GM19240 (cell line): ENCODE data around the gene DENND5A.
"Not testable (repeated sequence)": the region's sequence is repeated elsewhere in the genome, so short reads cannot be mapped to it uniquely, and the experiment has no call there.

ENCODE experiments used
- DNase-seq: peaks from one replicate; pipeline ENCODE4 v3.0.0; 2011; ENCODE audit warnings: low spot score; ENCODE audit not compliant: insufficient read length

DENND5A gene

GRCh38 chr11:9177438-9178091, 87.6 kb downstream of the DENND5A start:
- no peak for DNase-seq

DNA sequence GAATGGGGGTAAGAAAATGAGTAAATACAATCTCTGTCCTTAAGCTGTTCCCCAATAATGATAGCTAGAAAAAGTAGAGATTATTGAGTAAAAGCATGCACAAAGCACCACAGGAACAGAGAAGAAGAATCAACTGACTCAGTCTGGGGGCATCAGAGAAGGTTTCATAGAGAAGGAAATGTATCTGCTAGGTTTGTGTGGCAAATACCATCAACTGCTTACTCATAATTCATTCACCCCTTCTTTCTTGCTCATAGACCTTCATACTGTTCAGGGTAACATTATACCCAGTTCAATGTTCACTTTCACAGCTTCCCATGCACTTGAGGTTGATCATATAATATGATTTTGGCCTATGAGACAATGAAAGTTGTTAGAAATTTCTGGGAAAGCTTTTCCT, 88.6 kb downstream of the DENND5A start:
- DNase-seq: no peak

GRCh38 chr11:9176136-9176535, 89.0 kb downstream of the DENND5A start:
- no peak for DNase-seq

GRCh38 chr11:9172389-9172788, 92.8 kb downstream of the DENND5A start:
- no peak for DNase-seq

DNA sequence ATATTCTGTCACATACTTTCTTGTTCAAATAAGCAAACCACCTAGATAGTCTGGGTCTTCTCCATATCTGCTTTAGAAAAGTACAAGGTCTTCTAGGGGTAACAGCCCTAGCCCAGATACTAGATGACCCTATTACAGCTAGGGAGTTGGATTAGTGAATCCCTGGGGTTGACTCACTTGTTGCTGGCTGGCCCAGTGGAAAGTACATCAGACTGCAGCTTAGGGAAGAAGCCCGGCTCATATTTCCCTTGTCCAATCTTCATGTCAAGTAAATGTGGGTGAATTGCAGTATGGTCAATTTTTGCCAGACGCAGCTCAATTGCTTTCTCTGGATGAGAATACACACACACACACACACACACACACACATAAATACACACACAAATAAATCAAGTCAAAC, 94.7 kb downstream of the DENND5A start:
- DNase-seq: no peak

DNA sequence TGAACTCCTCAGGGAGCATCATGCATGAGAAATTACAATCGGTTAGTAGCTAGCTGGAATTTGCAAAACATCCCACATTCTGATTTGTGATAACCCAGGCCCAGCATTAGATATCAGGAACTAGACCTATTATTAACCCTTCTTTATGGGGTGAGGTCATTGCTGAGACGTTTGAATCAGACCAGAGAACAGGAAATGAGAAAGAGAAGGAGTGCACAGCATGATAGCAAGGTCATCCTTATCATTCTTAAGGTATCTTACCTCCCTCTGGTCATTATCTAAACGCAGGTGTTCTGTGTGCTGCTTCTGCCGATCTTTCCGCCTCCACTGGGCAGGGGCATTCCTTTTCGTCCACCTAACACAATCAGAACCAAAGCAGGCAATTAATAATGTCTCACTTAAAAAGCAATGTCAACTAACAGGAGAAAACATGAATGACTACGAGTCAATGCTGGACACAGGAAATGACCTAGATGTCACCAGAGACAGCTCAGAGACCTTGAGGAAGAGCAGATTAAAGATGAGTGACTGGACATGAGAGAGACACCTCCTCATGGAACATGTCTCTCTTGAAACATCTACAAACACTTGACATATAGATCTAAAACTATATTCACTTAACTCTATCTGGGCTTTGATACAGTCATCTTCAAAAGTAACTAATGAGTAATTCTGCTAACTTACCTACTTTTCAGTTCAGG, 95.4 kb downstream of the DENND5A start:
- no peak for DNase-seq

GRCh38 chr11:9161991-9162390, 103.2 kb downstream of the DENND5A start:
- not testable (repeated sequence) for DNase-seq

DNA sequence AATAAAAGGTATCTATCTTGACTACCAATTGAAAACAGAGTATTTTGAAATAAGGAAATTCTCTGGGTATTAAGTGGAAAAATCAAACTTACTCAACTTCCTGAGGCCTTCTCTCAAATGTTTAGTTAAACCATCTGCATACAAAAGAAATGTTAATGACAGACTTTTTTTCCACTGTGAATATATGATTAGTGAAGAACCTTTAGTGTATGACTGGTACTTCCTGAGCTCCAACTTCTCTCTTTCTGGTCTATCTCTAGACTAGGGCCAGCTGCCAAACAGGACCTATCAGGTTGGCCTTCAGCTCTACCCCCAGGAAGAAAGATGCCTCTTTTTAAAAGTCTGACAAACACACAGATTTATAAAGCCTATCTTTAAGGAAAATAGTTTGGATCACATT, 105.0 kb downstream of the DENND5A start:
- no peak for DNase-seq

DNA sequence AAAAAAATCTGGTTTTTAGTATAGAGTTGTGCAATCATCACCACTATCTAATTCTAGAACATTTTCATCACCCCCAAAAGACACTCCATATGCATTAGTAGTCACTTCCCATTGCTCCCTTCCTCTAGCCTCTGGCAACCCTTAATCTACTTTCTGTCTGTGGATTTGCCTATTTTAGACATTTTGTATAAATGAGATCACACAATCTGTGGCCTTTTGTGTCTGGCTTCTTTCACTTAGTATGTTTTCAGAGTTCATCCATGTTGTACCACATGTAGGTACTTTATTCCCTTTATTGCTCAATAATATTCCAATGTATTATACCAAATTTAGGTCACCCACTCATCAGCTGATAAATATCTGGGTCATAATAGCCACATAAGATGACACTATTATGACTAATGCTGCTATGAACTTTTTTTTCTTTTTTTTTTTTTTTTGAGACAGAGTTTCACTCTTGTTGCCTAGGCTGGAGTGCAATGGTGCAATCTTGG, 106.2 kb downstream of the DENND5A start:
- DNase-seq: no peak

DNA sequence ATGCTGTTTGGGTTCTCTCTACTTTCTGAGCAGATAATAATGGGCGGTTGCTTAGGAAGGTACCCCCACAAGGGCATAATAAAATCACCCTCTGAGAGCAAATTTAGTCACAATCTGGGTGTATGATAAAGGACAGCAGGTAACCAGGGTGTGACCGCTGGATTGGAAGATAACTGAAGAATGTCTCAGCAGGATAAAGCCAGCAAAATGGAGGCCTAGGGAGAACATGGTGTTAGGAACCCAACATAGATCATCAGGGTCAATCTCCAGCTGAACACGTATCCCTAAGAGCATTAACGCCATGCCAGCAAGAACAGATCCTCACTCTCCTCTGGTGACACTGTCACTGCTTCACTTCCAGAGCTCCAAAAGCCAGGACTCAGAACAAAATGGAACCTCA, 109.2 kb downstream of the DENND5A start:
- no peak for DNase-seq

GRCh38 chr11:9153651-9154050, 111.5 kb downstream of the DENND5A start:
- no peak for DNase-seq

DNA sequence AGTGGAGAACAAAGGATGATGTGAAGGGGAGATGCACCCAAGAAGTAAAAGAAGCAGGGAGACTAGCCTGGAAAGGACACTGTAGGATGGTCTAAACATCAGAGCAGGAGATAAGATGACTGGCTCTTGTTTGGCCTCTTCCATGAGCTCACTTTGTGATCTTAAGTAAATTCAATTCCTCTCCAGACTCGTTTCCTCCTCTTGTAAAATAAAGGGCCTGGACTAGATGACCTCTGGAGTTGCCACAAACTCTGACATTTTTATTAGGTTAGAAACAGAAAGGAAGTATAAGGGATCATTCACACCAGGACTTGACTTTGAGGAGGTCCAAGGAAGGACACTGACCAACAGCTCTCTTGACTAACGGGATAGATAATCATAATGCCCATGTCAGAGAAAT, 113.5 kb downstream of the DENND5A start:
- DNase-seq: no peak

DNA sequence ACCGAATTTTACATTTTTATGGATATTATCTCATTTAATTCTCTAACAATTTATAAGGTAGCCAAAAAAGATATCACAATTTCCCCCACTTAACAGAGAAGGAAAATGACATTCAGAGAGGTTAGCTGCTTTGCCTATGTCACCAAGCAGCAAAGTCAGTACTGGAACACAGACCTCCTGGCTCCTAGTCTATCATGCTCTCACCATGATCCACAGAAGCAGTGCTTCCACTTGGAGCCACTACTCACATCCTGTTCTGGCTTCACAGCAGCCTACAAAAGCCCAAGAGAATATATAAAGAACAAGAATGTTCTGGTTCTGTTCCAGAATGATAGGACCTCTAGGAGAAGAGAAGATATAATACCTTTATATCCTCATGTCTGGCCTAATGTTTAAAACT, 114.2 kb downstream of the DENND5A start:
- DNase-seq: no peak

- DNase-seq: no peak
Observed at GRCh38 chr11:9150501-9150900, 114.6 kb downstream of the DENND5A start.

- DNase-seq: no peak
Observed at GRCh38 chr11:9148727-9149126, 116.4 kb downstream of the DENND5A start.

GRCh38 chr11:9148035-9148434, 117.1 kb downstream of the DENND5A start:
- no peak for DNase-seq

DNA sequence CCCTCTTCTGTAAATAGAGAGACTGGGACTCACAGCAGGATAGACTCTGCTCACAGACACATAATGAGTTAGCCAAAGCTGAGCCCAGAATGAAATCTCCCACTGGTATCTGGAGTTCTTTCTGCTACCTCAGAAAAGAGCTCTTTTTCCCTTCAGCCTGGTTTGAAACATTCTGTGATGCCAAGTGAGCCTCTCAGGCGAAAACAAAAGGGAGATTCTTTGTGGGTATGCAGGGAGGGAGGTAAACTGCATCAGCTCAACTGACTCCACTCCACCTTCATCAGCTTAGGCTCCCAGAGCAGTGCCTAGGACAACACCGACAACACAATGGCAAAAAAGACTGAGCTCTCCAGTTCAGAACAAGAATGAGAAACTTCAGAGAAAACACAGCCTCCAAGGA, 118.7 kb downstream of the DENND5A start:
- no peak for DNase-seq

DNA sequence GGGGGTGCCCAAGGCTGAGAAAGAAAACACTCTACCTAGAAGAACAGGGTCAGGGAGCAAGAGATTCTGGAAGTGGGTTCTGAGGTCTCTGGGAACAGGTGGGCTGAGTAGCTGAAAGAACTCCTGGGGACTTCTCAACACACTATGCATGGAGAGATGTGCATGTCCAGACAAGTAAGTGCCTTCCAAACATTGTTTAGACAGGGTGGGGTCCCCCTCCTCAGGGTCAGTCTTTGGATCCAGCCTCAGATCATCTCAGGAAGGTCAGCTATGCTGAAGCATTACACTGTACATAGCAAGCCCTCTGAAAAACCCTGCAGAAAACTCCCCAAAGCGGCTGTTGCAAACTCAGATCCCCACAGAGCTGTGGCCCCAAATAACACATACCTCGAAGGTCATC, 119.9 kb downstream of the DENND5A start:
- no peak for DNase-seq

DNA sequence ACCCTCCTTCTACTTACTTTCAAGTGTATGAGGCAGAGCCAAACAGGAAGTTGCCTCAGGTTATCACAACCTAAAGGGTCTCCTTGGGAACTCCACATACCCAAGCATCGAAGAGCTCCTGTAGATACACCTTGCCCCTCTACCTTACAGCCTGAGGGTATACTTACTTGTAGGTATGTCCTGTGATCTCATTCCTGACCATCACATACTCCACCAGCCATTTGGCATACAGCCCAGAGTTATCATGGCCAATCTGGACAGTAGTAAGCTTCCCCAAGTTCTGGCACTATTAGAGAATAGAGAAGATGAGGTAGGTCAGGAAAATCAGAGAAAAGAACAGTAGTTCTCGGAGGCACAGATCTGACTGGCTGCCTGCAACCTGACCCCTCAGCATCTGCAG, 120.3 kb downstream of the DENND5A start:
- no peak for DNase-seq

- no peak for DNase-seq
Observed at GRCh38 chr11:9143721-9144120, 121.4 kb downstream of the DENND5A start.

GRCh38 chr11:9142732-9143131, 122.4 kb downstream of the DENND5A start:
- no peak for DNase-seq

- no peak for DNase-seq
Observed at GRCh38 chr11:9141186-9141585, 124.0 kb downstream of the DENND5A start.
